Hepatocyte (in vitro differentiated cells): ENCODE data around the gene PRM3. TPM values are rescaled to one million over a fixed set of nuclear protein-coding genes. Genes with fewer than 3 reads are reported as not detected.
A peak's percentile ranks its signal among the peaks of the same experiment; 100 is the strongest.

Experiments
- DNase-seq: peaks from one replicate; pipeline ENCODE4 v3.0.0-alpha.2; 2016; ENCODE audit warnings: low spot score
- H2AFZ ChIP-seq: fragments of 200-600 bp; sonication (generic); 2 replicates; pipeline ENCODE4 v1.6.0; 2016; ENCODE audit warnings: antibody characterized with exemption, mild to moderate bottlenecking
- H3K27ac ChIP-seq: fragments of 200-600 bp; sonication (generic); 2 replicates; pipeline ENCODE4 v1.5.1; 2016; ENCODE audit warnings: mild to moderate bottlenecking
- H3K27me3 ChIP-seq: fragments of 200-600 bp; sonication (generic); 2 replicates; pipeline ENCODE4 v1.6.1; 2016
- H3K36me3 ChIP-seq: fragments of 200-600 bp; sonication (generic); replicated peaks from 2 replicates; pipeline ENCODE4 v1.5.1; 2016; ENCODE audit warnings: low read depth; ENCODE audit not compliant: insufficient read depth
- H3K4me1 ChIP-seq: fragments of 200-600 bp; sonication (generic); 2 replicates; pipeline ENCODE4 v1.5.1; 2016; ENCODE audit warnings: mild to moderate bottlenecking, moderate library complexity; ENCODE audit not compliant: insufficient read depth
- H3K4me2 ChIP-seq: fragments of 200-600 bp; sonication (generic); 2 replicates; pipeline ENCODE4 v1.6.0; 2016
- H3K4me3 ChIP-seq: fragments of 200-600 bp; sonication (generic); 2 replicates; pipeline ENCODE4 v1.5.1; 2016; ENCODE audit warnings: mild to moderate bottlenecking
- H3K79me2 ChIP-seq: fragments of 200-600 bp; sonication (generic); 2 replicates; pipeline ENCODE4 v1.6.0; 2017; ENCODE audit warnings: mild to moderate bottlenecking
- H3K9me2 ChIP-seq: fragments of 200-600 bp; sonication (generic); replicated peaks from 2 replicates; pipeline ENCODE4 v1.6.0; 2017; ENCODE audit warnings: mild to moderate bottlenecking; ENCODE audit not compliant: insufficient read depth
- H3K9me3 ChIP-seq: fragments of 200-600 bp; sonication (generic); 2 replicates; pipeline ENCODE4 v1.5.1; 2016; ENCODE audit warnings: low read depth, mild to moderate bottlenecking
- H4K20me1 ChIP-seq: fragments of 200-600 bp; sonication (generic); 2 replicates; pipeline ENCODE4 v1.6.0; 2016; ENCODE audit warnings: mild to moderate bottlenecking; ENCODE audit not compliant: insufficient read depth, poor library complexity, severe bottlenecking
- EZH2 ChIP-seq: fragments of 200-600 bp; sonication (generic); IDR thresholded peaks from 2 replicates; pipeline ENCODE4 v1.6.1; 2016; ENCODE audit warnings: antibody characterized with exemption, mild to moderate bottlenecking, borderline replicate concordance
- EZH2phosphoT487 ChIP-seq: fragments of 200-600 bp; sonication (generic); IDR thresholded peaks from one replicate; pipeline ENCODE4 v1.6.1; 2018; ENCODE audit warnings: antibody characterized with exemption, mild to moderate bottlenecking, low read depth, moderate library complexity; ENCODE audit not compliant: unreplicated experiment, severe bottlenecking
- WGBS: methylation state at CpG from one replicate; pipeline ENCODE4 v1.1.6; 2016; ENCODE audit warnings: low lambda C conversion rate; ENCODE audit errors: missing lambda C conversion rate; 5-methylcytosine and 5-hydroxymethylcytosine counted together
- polyA plus RNA-seq: library from polyadenylated mRNA; unstranded; fragments of >200 nt; fragmentation: Nextera tagmentation; extraction: Ambion mirVana; gene quantifications from 2 replicates; pipeline ENCODE4 v1.2.1, GENCODE V29; 2016
- total RNA-seq: library from RNA; depleted of rRNA; stranded (reverse); fragments of >200 nt; gene quantifications from 2 replicates; pipeline ENCODE4 v1.2.3, GENCODE V29; 2014
- TF ChIP-seq, protein P1 (sequence below): fragments of 200-600 bp; sonication (generic); IDR thresholded peaks from 2 replicates; pipeline ENCODE4 v1.5.1; 2016; ENCODE audit warnings: antibody characterized with exemption, mild to moderate bottlenecking; ENCODE audit not compliant: poor library complexity

Gene PRM3
- total and polyA plus RNA-seq, 2 experiments from 2014 or later: not detected

DNA sequence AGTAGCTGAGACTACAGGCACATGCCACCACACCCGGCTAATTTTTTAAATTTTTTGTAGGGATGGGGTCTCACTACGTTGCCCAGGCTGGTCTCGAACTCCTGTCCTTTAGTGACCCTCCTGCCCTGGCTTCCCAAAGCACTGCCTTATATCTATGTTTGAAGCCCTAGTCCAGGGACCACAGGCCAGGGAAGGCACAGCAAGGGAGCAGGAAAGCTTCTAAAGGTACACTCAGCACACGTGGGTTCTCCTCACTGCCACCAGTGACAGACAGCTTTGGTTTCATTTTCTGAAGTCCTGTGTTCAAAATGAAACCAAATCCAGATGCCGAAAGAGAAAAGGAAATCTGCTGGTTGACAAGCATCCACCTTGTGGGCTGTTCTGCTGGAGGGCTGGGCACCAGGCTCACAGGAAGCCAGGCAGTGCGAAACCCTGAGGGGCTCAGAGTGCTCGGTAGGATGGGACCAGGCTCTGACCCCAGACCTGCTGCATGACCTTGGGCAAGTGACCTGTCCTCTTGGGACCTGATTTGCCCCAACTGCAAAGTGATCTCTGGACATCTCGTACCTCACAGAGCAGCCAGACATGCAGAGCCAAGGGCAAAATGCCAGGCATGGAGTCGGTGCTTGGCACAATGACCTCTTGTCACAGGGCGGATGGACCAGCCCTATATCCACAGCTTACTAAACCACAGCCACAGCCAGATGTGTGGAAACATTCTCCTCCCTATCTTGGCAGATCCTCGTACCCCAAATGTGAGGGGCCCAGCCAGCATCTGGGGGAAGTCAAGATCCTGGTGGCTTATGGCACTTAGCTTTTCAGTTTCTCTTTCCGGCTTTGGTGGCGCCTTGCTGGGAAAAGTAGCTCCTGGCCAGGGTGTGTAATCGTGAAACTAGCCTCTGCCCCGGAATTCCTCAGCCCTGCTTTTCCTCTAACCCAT is 14.6 kb downstream of the PRM3 start:
- Histone ChIP-seq H3K27ac (no peak overlapping the region), H3K36me3 (no peaks in the 10 kb centered on the region), H3K9me3 (no peaks in the 10 kb centered on the region), H3K4me2 (no peak overlapping the region), H3K4me1 (peaks cover 14% of the 10 kb centered on the region), H2AFZ (no peak overlapping the region), H3K79me2 (peaks cover 17% of the 10 kb centered on the region), H3K27me3 (no peaks in the 10 kb centered on the region), H3K4me3 (no peak overlapping the region), H3K9me2 (no peaks in the 10 kb centered on the region), H4K20me1 (peaks cover 17% of the 10 kb centered on the region)
- no peak for DNase-seq
- TF ChIP-seq, protein P1, sequence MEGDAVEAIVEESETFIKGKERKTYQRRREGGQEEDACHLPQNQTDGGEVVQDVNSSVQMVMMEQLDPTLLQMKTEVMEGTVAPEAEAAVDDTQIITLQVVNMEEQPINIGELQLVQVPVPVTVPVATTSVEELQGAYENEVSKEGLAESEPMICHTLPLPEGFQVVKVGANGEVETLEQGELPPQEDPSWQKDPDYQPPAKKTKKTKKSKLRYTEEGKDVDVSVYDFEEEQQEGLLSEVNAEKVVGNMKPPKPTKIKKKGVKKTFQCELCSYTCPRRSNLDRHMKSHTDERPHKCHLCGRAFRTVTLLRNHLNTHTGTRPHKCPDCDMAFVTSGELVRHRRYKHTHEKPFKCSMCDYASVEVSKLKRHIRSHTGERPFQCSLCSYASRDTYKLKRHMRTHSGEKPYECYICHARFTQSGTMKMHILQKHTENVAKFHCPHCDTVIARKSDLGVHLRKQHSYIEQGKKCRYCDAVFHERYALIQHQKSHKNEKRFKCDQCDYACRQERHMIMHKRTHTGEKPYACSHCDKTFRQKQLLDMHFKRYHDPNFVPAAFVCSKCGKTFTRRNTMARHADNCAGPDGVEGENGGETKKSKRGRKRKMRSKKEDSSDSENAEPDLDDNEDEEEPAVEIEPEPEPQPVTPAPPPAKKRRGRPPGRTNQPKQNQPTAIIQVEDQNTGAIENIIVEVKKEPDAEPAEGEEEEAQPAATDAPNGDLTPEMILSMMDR: no peak
- TF ChIP-seq EZH2 (no peak), EZH2phosphoT487 (no peak)
- 79% methylated on average over 15 of the region's 15 CpGs for WGBS

DNA sequence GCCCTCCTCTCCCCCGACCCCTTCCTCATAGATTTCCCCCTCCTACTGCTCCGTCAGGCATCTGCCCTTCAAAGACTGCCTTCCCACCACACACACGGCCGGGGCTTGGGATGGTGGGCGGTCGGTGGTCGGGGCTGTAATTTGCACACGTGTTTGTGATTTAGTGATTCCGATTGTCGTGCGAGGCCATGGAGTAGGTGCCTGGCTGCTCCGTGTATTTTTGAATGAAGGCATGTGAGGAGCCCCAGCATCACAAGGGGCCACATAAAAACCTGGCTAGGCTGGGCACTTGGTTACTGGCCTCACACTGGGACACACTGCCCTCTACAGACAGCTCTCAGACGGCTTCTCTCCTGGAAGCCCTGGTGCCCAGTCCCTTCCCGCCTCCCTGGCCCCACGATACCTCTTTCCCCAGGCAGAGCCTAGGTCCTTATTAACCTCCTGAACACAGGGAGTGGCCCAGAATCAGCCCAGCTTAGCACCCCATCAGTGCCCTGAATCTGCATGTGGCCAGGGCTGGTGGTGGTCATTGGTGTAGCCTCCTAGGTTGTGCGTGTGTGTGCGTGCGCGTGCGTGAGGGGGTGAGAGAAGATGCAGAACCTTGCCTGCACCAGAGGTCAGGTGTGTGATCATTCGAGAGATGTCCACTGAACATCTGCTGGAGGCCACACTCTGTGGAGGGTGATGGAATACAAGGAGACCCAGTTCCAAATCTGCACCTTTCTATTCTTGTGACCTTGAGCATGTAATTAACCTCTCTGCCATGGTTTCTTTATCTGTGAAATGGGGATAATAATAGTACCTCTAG is 16.1 kb downstream of the PRM3 start:
- peak overlapping the region; percentile 100 for H3K27ac ChIP-seq
- H3K36me3 ChIP-seq: no peaks in the 10 kb centered on the region
- TF ChIP-seq, protein P1: peak; percentile 77
- TF ChIP-seq EZH2: no peak
- TF ChIP-seq EZH2phosphoT487: no peak
- peak overlapping the region; percentile 93 for H3K4me3 ChIP-seq
- H3K9me3 ChIP-seq: no peaks in the 10 kb centered on the region
- H3K27me3 ChIP-seq: no peaks in the 10 kb centered on the region
- peaks cover 14% of the 10 kb centered on the region for H3K4me1 ChIP-seq
- peak overlapping the region; percentile 100 for H3K4me2 ChIP-seq
- 34% methylated on average over 18 of the region's 21 CpGs for whole genome bisulfite sequencing
- DNase-seq: peak; percentile 89
- peaks cover 31% of the 10 kb centered on the region for H3K79me2 ChIP-seq
- no peaks in the 10 kb centered on the region for H3K9me2 ChIP-seq
- peaks cover 32% of the 10 kb centered on the region for H4K20me1 ChIP-seq
- H2AFZ ChIP-seq: no peak overlapping the region

DNA sequence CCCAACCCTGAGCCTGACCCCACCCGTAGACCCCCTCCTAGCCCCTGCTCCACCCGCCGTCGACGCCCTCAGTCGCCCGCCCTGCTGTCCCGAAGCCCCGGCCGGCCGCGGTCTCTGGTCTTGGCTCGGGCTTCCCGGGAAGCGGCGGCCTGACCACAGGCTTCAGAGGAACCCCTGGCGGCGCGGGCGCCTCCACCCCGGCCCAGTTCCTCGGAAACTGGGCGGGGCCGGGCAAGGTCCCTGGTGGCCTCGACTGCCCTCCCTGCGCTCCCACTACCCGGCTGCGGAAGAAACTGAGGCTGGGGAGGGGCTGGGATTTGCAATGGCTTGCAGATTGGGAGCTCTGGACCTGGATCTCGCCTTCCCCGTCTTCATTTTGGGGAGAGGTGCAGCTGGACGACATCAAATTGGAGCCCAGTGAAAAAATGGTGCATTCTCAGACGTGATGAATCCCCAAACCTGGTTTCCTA is 16.7 kb downstream of the PRM3 start:
- TF ChIP-seq EZH2 (no peak), EZH2phosphoT487 (no peak)
- TF ChIP-seq, protein P1: no peak
- peak; percentile 82 for DNase-seq
- WGBS: 2% methylated on average over 27 of the region's 32 CpGs

More for the DNA sequence above, 16.7 kb downstream of the PRM3 start:
- peak overlapping the region; percentile 100 for H3K4me2 ChIP-seq
- no peaks in the 10 kb centered on the region for H3K9me2 ChIP-seq
- H3K27me3 ChIP-seq: no peaks in the 10 kb centered on the region
- H3K36me3 ChIP-seq: no peaks in the 10 kb centered on the region
- peaks cover 14% of the 10 kb centered on the region for H3K4me1 ChIP-seq
- H3K4me3 ChIP-seq: peak overlapping the region; percentile 93
- no peaks in the 10 kb centered on the region for H3K9me3 ChIP-seq
- H3K79me2 ChIP-seq: peaks cover 31% of the 10 kb centered on the region
- H2AFZ ChIP-seq: peak overlapping the region; percentile 86
- peak overlapping the region; percentile 100 for H3K27ac ChIP-seq
- peaks cover 35% of the 10 kb centered on the region for H4K20me1 ChIP-seq
